ENCODE data around the gene INIP. TPM values are rescaled to one million over a fixed set of nuclear protein-coding genes. Genes with fewer than 3 reads are reported as not detected.
A peak's percentile ranks its signal among the peaks of the same experiment; 100 is the strongest.

Gene INIP
- total and polyA plus RNA-seq, 5 donors from 2014 or later: 14.6 to 55.4 (median 53.2) TPM

- peaks cover 23% of the 10 kb centered on the region for H3K36me3 Mint-ChIP-seq
- H3K4me3 Mint-ChIP-seq: peak overlapping the region in 2 of 4 donors; percentile 28 to 36
- DNase-seq: no peak
- H3K4me3 ChIP-seq (ENCODE audit: low read depth, low read length): no peak overlapping the region
- H3K27me3 Mint-ChIP-seq: peaks cover under 1% of the 10 kb centered on the region
- H3K4me1 Mint-ChIP-seq: peaks cover 29 to 63% (median 45%) of the 10 kb centered on the region in 4 donors
- H3K27ac Mint-ChIP-seq: peak overlapping the region in 1 of 3 donors; percentile 40
- H3K27me3 ChIP-seq (ENCODE audit: control insufficient read depth, insufficient read depth, low read length): no peaks in the 10 kb centered on the region
- H3K36me3 ChIP-seq (ENCODE audit: control insufficient read depth, insufficient read depth, low read length): peaks cover 30% of the 10 kb centered on the region
- ATAC-seq (ENCODE audit: low read depth in 2 of 2): no peak
- H3K9me3 Mint-ChIP-seq: no peaks in the 10 kb centered on the region
- no peaks in the 10 kb centered on the region for H3K9me3 ChIP-seq (ENCODE audit: control insufficient read depth in 2 of 2, low read length in 2 of 2)
- no peak overlapping the region for H3K27ac ChIP-seq (ENCODE audit: insufficient read depth, low read length, poor library complexity, severe bottlenecking)
- peaks cover 19% of the 10 kb centered on the region for H3K4me1 ChIP-seq (ENCODE audit: control insufficient read depth, insufficient read depth, low read length, poor library complexity, severe bottlenecking)
Measured at GRCh38 chr9:112712678-112713077, 5.2 kb downstream of the INIP start.

- H3K27ac ChIP-seq (ENCODE audit: insufficient read depth, low read length, poor library complexity, severe bottlenecking): no peak overlapping the region
- H3K36me3 Mint-ChIP-seq: peaks cover 26% of the 10 kb centered on the region
- no peak overlapping the region for H3K4me3 ChIP-seq (ENCODE audit: low read depth, low read length)
- peaks cover 7% of the 10 kb centered on the region for H3K4me1 ChIP-seq (ENCODE audit: control insufficient read depth, insufficient read depth, low read length, poor library complexity, severe bottlenecking)
- H3K36me3 ChIP-seq (ENCODE audit: control insufficient read depth, insufficient read depth, low read length): peaks cover 30% of the 10 kb centered on the region
- H3K9me3 ChIP-seq (ENCODE audit: control insufficient read depth in 2 of 2, low read length in 2 of 2): no peaks in the 10 kb centered on the region
- no peaks in the 10 kb centered on the region for H3K9me3 Mint-ChIP-seq
- no peaks in the 10 kb centered on the region for H3K27me3 Mint-ChIP-seq
- ATAC-seq (ENCODE audit: low read depth in 2 of 2) (no peak), DNase-seq (no peak)
- H3K4me1 Mint-ChIP-seq: peaks cover 35 to 52% (median 42%) of the 10 kb centered on the region in 4 donors
- H3K27ac Mint-ChIP-seq: no peak overlapping the region
- no peak overlapping the region for H3K4me3 Mint-ChIP-seq
- no peaks in the 10 kb centered on the region for H3K27me3 ChIP-seq (ENCODE audit: control insufficient read depth, insufficient read depth, low read length)
Measured at GRCh38 chr9:112711050-112711689, 6.7 kb downstream of the INIP start.

GRCh38 chr9:112705768-112706427 is 12.0 kb downstream of the INIP start:
- Mint-ChIP-seq H3K27ac (peak overlapping the region in 1 of 3 donors; percentile 44), H3K4me1 (peaks cover 34 to 43% (median 40%) of the 10 kb centered on the region in 4 donors), H3K27me3 (no peaks in the 10 kb centered on the region), H3K9me3 (no peaks in the 10 kb centered on the region), H3K4me3 (no peak overlapping the region), H3K36me3 (peaks cover 25% of the 10 kb centered on the region)
- no peak overlapping the region for H3K4me3 ChIP-seq (ENCODE audit: low read depth, low read length)
- H3K9me3 ChIP-seq (ENCODE audit: control insufficient read depth in 2 of 2, low read length in 2 of 2): no peaks in the 10 kb centered on the region
- peaks cover 24% of the 10 kb centered on the region for H3K36me3 ChIP-seq (ENCODE audit: control insufficient read depth, insufficient read depth, low read length)
- H3K27me3 ChIP-seq (ENCODE audit: control insufficient read depth, insufficient read depth, low read length): no peaks in the 10 kb centered on the region
- ATAC-seq (ENCODE audit: low read depth in 2 of 2): no peak
- no peaks in the 10 kb centered on the region for H3K4me1 ChIP-seq (ENCODE audit: control insufficient read depth, insufficient read depth, low read length, poor library complexity, severe bottlenecking)
- no peak for DNase-seq
- H3K27ac ChIP-seq (ENCODE audit: insufficient read depth, low read length, poor library complexity, severe bottlenecking): no peak overlapping the region

- H3K27me3 Mint-ChIP-seq: no peaks in the 10 kb centered on the region
Measured at GRCh38 chr9:112703304-112703703, 14.6 kb downstream of the INIP start.

GRCh38 chr9:112700085-112700484 is 17.8 kb downstream of the INIP start:
- no peak overlapping the region for H3K4me3 Mint-ChIP-seq
- Histone ChIP-seq H3K36me3 (ENCODE audit: control insufficient read depth, insufficient read depth, low read length) (peaks cover 26% of the 10 kb centered on the region), H3K27ac (ENCODE audit: insufficient read depth, low read length, poor library complexity, severe bottlenecking) (no peak overlapping the region), H3K4me1 (ENCODE audit: control insufficient read depth, insufficient read depth, low read length, poor library complexity, severe bottlenecking) (peaks cover 9% of the 10 kb centered on the region), H3K9me3 (ENCODE audit: control insufficient read depth in 2 of 2, low read length in 2 of 2) (no peaks in the 10 kb centered on the region), H3K4me3 (ENCODE audit: low read depth, low read length) (no peak overlapping the region), H3K27me3 (ENCODE audit: control insufficient read depth, insufficient read depth, low read length) (no peaks in the 10 kb centered on the region)
- DNase-seq (no peak), ATAC-seq (ENCODE audit: low read depth in 2 of 2) (no peak)
- H3K9me3 Mint-ChIP-seq: no peaks in the 10 kb centered on the region
- peaks cover 31% of the 10 kb centered on the region for H3K36me3 Mint-ChIP-seq
- H3K27ac Mint-ChIP-seq: no peak overlapping the region
- no peaks in the 10 kb centered on the region for H3K27me3 Mint-ChIP-seq
- H3K4me1 Mint-ChIP-seq: peaks cover 25 to 34% (median 29%) of the 10 kb centered on the region in 4 donors

More at GRCh38 chr9:112703304-112703703, 14.6 kb downstream of the INIP start:
- Histone ChIP-seq H3K4me3 (ENCODE audit: low read depth, low read length) (no peak overlapping the region), H3K9me3 (ENCODE audit: control insufficient read depth in 2 of 2, low read length in 2 of 2) (no peaks in the 10 kb centered on the region), H3K27ac (ENCODE audit: insufficient read depth, low read length, poor library complexity, severe bottlenecking) (no peak overlapping the region), H3K27me3 (ENCODE audit: control insufficient read depth, insufficient read depth, low read length) (no peaks in the 10 kb centered on the region), H3K36me3 (ENCODE audit: control insufficient read depth, insufficient read depth, low read length) (peaks cover 14% of the 10 kb centered on the region), H3K4me1 (ENCODE audit: control insufficient read depth, insufficient read depth, low read length, poor library complexity, severe bottlenecking) (peaks cover 9% of the 10 kb centered on the region)
- Mint-ChIP-seq H3K9me3 (no peaks in the 10 kb centered on the region), H3K4me3 (no peak overlapping the region), H3K4me1 (peaks cover 36 to 39% (median 38%) of the 10 kb centered on the region in 4 donors), H3K27ac (peak overlapping the region in 1 of 3 donors; percentile 42), H3K36me3 (peaks cover 28% of the 10 kb centered on the region)
- no peak for DNase-seq
- ATAC-seq (ENCODE audit: low read depth in 2 of 2): no peak

- Mint-ChIP-seq H3K4me3 (no peak overlapping the region), H3K36me3 (peaks cover 34% of the 10 kb centered on the region), H3K9me3 (no peaks in the 10 kb centered on the region), H3K27ac (no peak overlapping the region), H3K4me1 (peaks cover 22 to 31% (median 25%) of the 10 kb centered on the region in 4 donors), H3K27me3 (no peaks in the 10 kb centered on the region)
- Histone ChIP-seq H3K9me3 (ENCODE audit: control insufficient read depth in 2 of 2, low read length in 2 of 2) (no peaks in the 10 kb centered on the region), H3K4me1 (ENCODE audit: control insufficient read depth, insufficient read depth, low read length, poor library complexity, severe bottlenecking) (peaks cover 9% of the 10 kb centered on the region), H3K36me3 (ENCODE audit: control insufficient read depth, insufficient read depth, low read length) (peaks cover 25% of the 10 kb centered on the region), H3K27ac (ENCODE audit: insufficient read depth, low read length, poor library complexity, severe bottlenecking) (no peak overlapping the region), H3K4me3 (ENCODE audit: low read depth, low read length) (no peak overlapping the region), H3K27me3 (ENCODE audit: control insufficient read depth, insufficient read depth, low read length) (no peaks in the 10 kb centered on the region)
- peak in 2 of 3 donors; percentile 5 to 20 for DNase-seq
- no peak for ATAC-seq (ENCODE audit: low read depth in 2 of 2)
Measured at GRCh38 chr9:112699230-112699629, 18.7 kb downstream of the INIP start.

- H3K27me3 Mint-ChIP-seq: no peaks in the 10 kb centered on the region
- Histone ChIP-seq H3K27me3 (ENCODE audit: control insufficient read depth, insufficient read depth, low read length) (no peaks in the 10 kb centered on the region), H3K9me3 (ENCODE audit: control insufficient read depth in 2 of 2, low read length in 2 of 2) (no peaks in the 10 kb centered on the region), H3K4me3 (ENCODE audit: low read depth, low read length) (no peak overlapping the region), H3K36me3 (ENCODE audit: control insufficient read depth, insufficient read depth, low read length) (peaks cover 37% of the 10 kb centered on the region), H3K27ac (ENCODE audit: insufficient read depth, low read length, poor library complexity, severe bottlenecking) (no peak overlapping the region), H3K4me1 (ENCODE audit: control insufficient read depth, insufficient read depth, low read length, poor library complexity, severe bottlenecking) (peaks cover 9% of the 10 kb centered on the region)
- DNase-seq: no peak
- peaks cover 40% of the 10 kb centered on the region for H3K36me3 Mint-ChIP-seq
- H3K27ac Mint-ChIP-seq: peak overlapping the region; percentile 58 to 67 (median 67)
- no peak for ATAC-seq (ENCODE audit: low read depth in 2 of 2)
- H3K9me3 Mint-ChIP-seq: no peaks in the 10 kb centered on the region
- H3K4me1 Mint-ChIP-seq: peaks cover 11 to 24% (median 12%) of the 10 kb centered on the region in 4 donors
- no peak overlapping the region for H3K4me3 Mint-ChIP-seq
Measured at GRCh38 chr9:112696461-112696860, 21.5 kb downstream of the INIP start.

Data from CD4-positive, CD25-positive, alpha-beta regulatory T cell (primary cell).